Stimulated activated CD8-positive, alpha-beta memory T cell treated with anti-CD3 and anti-CD28 coated beads, Interleukin-15, amount 100 ng/mL, for 1 hour (primary cell): ENCODE results near the gene CPT1A.
A peak's percentile ranks its signal among the peaks of the same experiment; 100 is the strongest.

ENCODE experiments used
- DNase-seq: peaks from one replicate; pipeline ENCODE4 v3.0.0-alpha.2; 2020; ENCODE audit warnings: low read depth

Gene CPT1A

GRCh38 chr11:68759991-68760390 is 81.7 kb downstream of the CPT1A start:
- no peak for DNase-seq

- no peak for DNase-seq
Observed at GRCh38 chr11:68757711-68758110, 84.0 kb downstream of the CPT1A start.

- no peak for DNase-seq
Observed at GRCh38 chr11:68756171-68756766, 85.4 kb downstream of the CPT1A start.

GRCh38 chr11:68753300-68753699 is 88.4 kb downstream of the CPT1A start:
- no peak for DNase-seq

- peak; percentile 90 for DNase-seq
Observed at GRCh38 chr11:68751331-68751856, 90.3 kb downstream of the CPT1A start, which contains the start of gene TESMIN. TESMIN (minus strand) TSS chr11:68751520; CDS start chr11:68750660, 860 bp downstream.

- DNase-seq, result no peak
Observed at GRCh38 chr11:68751004-68751325, 90.8 kb downstream of the CPT1A start.

GRCh38 chr11:68750195-68751003 is 91.3 kb downstream of the CPT1A start:
- DNase-seq, result no peak

GRCh38 chr11:68749229-68750123 is 92.2 kb downstream of the CPT1A start:
- DNase-seq, result no peak

- DNase-seq, result no peak
Observed at GRCh38 chr11:68748061-68748460, 93.7 kb downstream of the CPT1A start.

GRCh38 chr11:68743539-68743938 is 98.2 kb downstream of the CPT1A start:
- no peak for DNase-seq

- DNase-seq, result no peak
Observed at GRCh38 chr11:68741463-68741862, 100.3 kb downstream of the CPT1A start.

- DNase-seq, result no peak
Observed at GRCh38 chr11:68735646-68736045, 106.1 kb downstream of the CPT1A start.

- DNase-seq, result no peak
Observed at GRCh38 chr11:68735125-68735524, 106.6 kb downstream of the CPT1A start.

GRCh38 chr11:68734111-68734510 is 107.6 kb downstream of the CPT1A start:
- DNase-seq, result no peak

- DNase-seq, result no peak
Observed at GRCh38 chr11:68727783-68728182, 113.9 kb downstream of the CPT1A start.

- DNase-seq, result no peak
Observed at GRCh38 chr11:68724293-68724692, 117.4 kb downstream of the CPT1A start.

GRCh38 chr11:68722143-68722542 is 119.6 kb downstream of the CPT1A start:
- DNase-seq, result no peak

GRCh38 chr11:68721075-68721474 is 120.6 kb downstream of the CPT1A start:
- DNase-seq, result no peak

GRCh38 chr11:68715456-68716122 is 126.1 kb downstream of the CPT1A start:
- DNase-seq, result no peak

GRCh38 chr11:68714060-68714856 is 127.5 kb downstream of the CPT1A start:
- DNase-seq, result no peak

GRCh38 chr11:68711114-68711513 is 130.6 kb downstream of the CPT1A start:
- no peak for DNase-seq
